Body of pancreas (tissue), 4 donors: ENCODE results near the gene TIMM10. TPM values are rescaled to one million over a fixed set of nuclear protein-coding genes. Genes with fewer than 3 reads are reported as not detected.
"Not testable (repeated sequence)": the region's sequence is repeated elsewhere in the genome, so short reads cannot be mapped to it uniquely, and the experiment has no call there.

Source experiments
- ATAC-seq: fragments of 150-250 bp; one replicate; pipeline ENCODE4 v1.9.1; 2016
- DNase-seq, 4 donors: peaks; one replicate each; pipeline ENCODE4 v3.0.0-alpha.2; 2019
- H3K27ac ChIP-seq, 4 donors: fragments of 200-600 bp; sonication (generic); 1 replicate in 3 of 4; 2 replicates in 1 of 4; pipeline versions ENCODE4 v1.5.1 to v1.6.1; 2016 to 2019; ENCODE audit warnings: mild to moderate bottlenecking in 1 of 4, mixed read lengths in 1 of 4, moderate library complexity in 1 of 4
- H3K27me3 ChIP-seq, 2 donors: fragments of 200-600 bp; sonication (generic); one replicate each; pipeline ENCODE4 v1.6.0; 2016; ENCODE audit warnings: mild to moderate bottlenecking in 1 of 2
- H3K36me3 ChIP-seq, 2 donors: fragments of 200-600 bp; sonication (generic); replicated peaks in 1 of 2; 2 replicates each; pipeline ENCODE4 v1.5.1; 2016; ENCODE audit warnings: low read depth in 2 of 2; ENCODE audit not compliant: insufficient read depth in 1 of 2
- H3K4me1 ChIP-seq: fragments of 200-600 bp; sonication (generic); one replicate; pipeline ENCODE4 v1.6.0; 2016
- H3K4me3 ChIP-seq, 2 donors: fragments of 200-600 bp; sonication (generic); 1 replicate in 1 of 2; 2 replicates in 1 of 2; pipeline ENCODE4 v1.5.1; 2016 to 2019
- H3K9me3 ChIP-seq, 3 donors: fragments of 200-600 bp; sonication (generic); 1 replicate in 2 of 3; 2 replicates in 1 of 3; pipeline ENCODE4 v1.5.1; 2016
- CTCF ChIP-seq, 7 experiments: fragments of 450-650 bp in 4 of 7; fragments of 200-600 bp in 3 of 7; sonication (generic) in 3 of 7; IDR thresholded peaks; one replicate each; pipeline ENCODE4 v1.5.1; 2016 to 2019; ENCODE audit warnings: antibody characterized with exemption in 7 of 7
- POLR2A ChIP-seq, 3 donors: fragments of 450-650 bp; IDR thresholded peaks; one replicate each; pipeline ENCODE4 v1.6.1; 2016; ENCODE audit warnings: antibody characterized with exemption in 3 of 3, mild to moderate bottlenecking in 2 of 3
- WGBS, 2 donors: methylation state at CpG; one replicate each; pipeline ENCODE4 v1.1.5; 2017; 5-methylcytosine and 5-hydroxymethylcytosine counted together
- intact Hi-C: fragments of 100-400 bp; cut with DNase I; formaldehyde crosslinking; loops from one replicate; pipeline ENCODE4 v1.15.1; 2023
- total RNA-seq, 2 donors: library from RNA; depleted of rRNA; stranded (reverse); fragments of >200 nt; gene quantifications; one replicate each; pipeline ENCODE4 v1.1.0, GENCODE V29; 2016

TIMM10 gene
- total RNA-seq, 2 donors from 2014 or later: 5.6 to 24.4 TPM

DNA sequence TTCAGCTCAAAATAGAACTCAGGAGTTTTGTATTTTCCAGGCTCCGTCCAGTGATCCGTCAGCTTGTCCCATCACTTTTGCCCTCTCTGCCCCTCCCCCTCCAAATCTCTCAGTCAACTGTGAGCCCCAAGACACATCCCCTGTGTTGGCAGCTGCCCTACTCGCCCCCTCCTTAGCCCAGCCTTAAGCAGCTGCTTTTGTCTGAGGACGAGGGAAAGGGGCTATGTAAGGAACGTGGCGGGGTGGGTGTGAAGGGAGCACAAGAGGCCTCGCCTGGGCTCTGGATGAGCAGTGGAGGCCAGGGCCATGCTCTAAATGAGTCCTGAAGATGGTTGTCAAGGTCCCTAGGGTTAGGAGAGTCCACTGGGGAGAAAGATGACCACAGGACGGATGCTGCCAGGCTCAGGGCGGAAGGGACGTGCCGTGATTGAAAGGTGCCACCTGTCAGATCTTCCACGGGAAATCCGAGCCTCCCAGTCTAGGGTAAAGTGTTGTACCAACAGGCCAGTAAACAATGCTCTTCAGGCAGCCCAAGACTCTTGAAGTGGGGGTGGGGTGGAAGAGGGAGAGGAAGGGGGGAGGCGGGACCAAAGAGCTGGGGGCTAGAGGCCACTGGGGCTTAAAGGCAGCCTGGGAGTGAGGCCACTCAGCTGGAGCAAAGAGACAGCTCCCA is 6.5 kb upstream of the TIMM10 start, which contains the start of gene SMTNL1:
TSS of gene SMTNL1 (plus strand) at position 649 of the 673 bp plus-strand sequence. CDS start 5,048 bp downstream, outside the sequence.
- no peak within 1 kb of the TSS for H3K27ac ChIP-seq
- H3K27me3 ChIP-seq: no peaks in the 10 kb centered on the region
- TF ChIP-seq CTCF (IDR thresholded peaks at IDR 0.05) (no peak), POLR2A (IDR thresholded peaks at IDR 0.05) (no peak)
- no peaks in the 10 kb centered on the region for H3K36me3 ChIP-seq
- no peaks in the 10 kb centered on the region for H3K4me1 ChIP-seq
- intact Hi-C loops: no loop called here
- DNase-seq (no peak), ATAC-seq (no peak)
- 66 to 72% methylated on average over 14 of the region's 14 CpGs for WGBS, 2 donors
- H3K9me3 ChIP-seq: no peaks in the 10 kb centered on the region
- no peak within 1 kb of the TSS for H3K4me3 ChIP-seq

- WGBS, 2 donors: 89 to 93% methylated on average over 7 of the region's 7 CpGs
- intact Hi-C loops, ATAC-seq, H3K9me3 ChIP-seq, H3K36me3 ChIP-seq, H3K4me3 ChIP-seq, H3K27me3 ChIP-seq, DNase-seq, H3K27ac ChIP-seq: not testable (repeated sequence)
- H3K4me1 ChIP-seq: peaks cover 14% of the 10 kb centered on the region
Measured at GRCh38 chr11:57534449-57534848, 3.9 kb upstream of the TIMM10 start.

DNA sequence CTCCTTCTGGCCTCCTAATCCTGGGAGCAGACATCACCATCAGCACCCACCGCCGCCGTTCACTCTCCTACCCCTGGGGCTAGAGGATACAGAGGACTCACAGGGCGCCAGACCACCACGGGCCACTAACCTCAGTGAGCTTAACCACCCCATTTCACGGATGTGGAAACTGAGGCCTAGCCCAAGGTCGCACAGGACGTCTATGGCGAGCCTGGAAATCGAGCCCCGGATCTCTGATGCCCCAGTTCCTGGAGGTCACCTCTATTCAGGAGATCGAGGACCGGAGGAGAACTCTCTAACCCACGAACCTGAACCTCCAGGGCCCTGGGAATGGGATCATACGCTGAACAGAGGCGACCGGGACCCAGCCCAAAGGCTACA is 349 bp downstream of the TIMM10 start:
- H3K36me3 ChIP-seq: peaks cover 0 to 2% of the 10 kb centered on the region in 2 donors
- DNase-seq: no peak

DNA sequence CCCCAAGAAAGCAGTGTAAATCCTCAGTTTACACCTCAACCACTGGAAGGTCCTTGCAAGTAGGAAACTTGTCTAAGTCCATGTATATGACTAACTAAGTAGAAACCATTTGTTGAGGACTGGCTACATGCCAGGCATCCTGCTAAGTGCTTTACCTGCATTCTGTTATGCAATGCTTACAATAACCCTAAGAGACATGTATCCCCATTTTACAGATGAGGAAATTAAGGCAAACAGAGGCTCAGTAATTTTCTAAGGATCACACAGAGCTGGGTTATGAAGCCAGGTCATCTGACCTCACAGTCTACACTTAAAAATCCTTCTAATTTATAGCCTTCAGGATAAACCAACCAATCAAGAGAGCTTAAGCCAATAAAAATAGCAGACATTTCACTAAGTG is 1.5 kb downstream of the TIMM10 start:
- Histone ChIP-seq H3K27ac (no peak overlapping the region), H3K9me3 (no peaks in the 10 kb centered on the region), H3K27me3 (no peaks in the 10 kb centered on the region), H3K4me1 (peaks cover 26% of the 10 kb centered on the region), H3K36me3 (peaks cover 0 to 2% of the 10 kb centered on the region in 2 donors), H3K4me3 (no peak overlapping the region)
- TF ChIP-seq CTCF (IDR thresholded peaks at IDR 0.05) (no peak), POLR2A (IDR thresholded peaks at IDR 0.05) (no peak)
- DNase-seq (no peak), ATAC-seq (no peak)
- intact Hi-C loops: loop anchor here (5.0 kb wide), 2 partner anchors 42 to 67 kb away; partner anchors contain the start of gene RTN4RL2

More for the DNA sequence above, 349 bp downstream of the TIMM10 start:
- TF ChIP-seq CTCF (IDR thresholded peaks at IDR 0.05) (no peak), POLR2A (IDR thresholded peaks at IDR 0.05) (no peak)
- Histone ChIP-seq H3K27ac (peak overlapping the region in 3 of 4 donors; percentile 35 to 95 (median 92)), H3K4me1 (peaks cover 26% of the 10 kb centered on the region), H3K27me3 (no peaks in the 10 kb centered on the region), H3K9me3 (no peaks in the 10 kb centered on the region), H3K4me3 (peak overlapping the region; percentile 59 to 69)
- WGBS, 2 donors: 0% methylated on average over 17 of the region's 17 CpGs; no CpG with 5 or more reads in 1 of the 2 donors
- peak; percentile 4 for ATAC-seq
- intact Hi-C loops: no loop called here

GRCh38 chr11:57527056-57527631 is 3.4 kb downstream of the TIMM10 start:
- DNase-seq (peak; percentile 81 to 90 (median 86)), ATAC-seq (peak; percentile 21)
- WGBS, 2 donors: 9 to 10% methylated on average over 7 of the region's 7 CpGs
- H3K4me3 ChIP-seq: no peak overlapping the region
- no peaks in the 10 kb centered on the region for H3K9me3 ChIP-seq
- TF ChIP-seq CTCF (IDR thresholded peaks at IDR 0.05) (peak; percentile 72 to 98 (median 96)), POLR2A (IDR thresholded peaks at IDR 0.05) (no peak)
- peaks cover 0 to 2% of the 10 kb centered on the region in 2 donors for H3K36me3 ChIP-seq
- intact Hi-C loops: loop anchor here (5.0 kb wide), 2 partner anchors 40 to 65 kb away; partner anchors contain the start of gene RTN4RL2
- H3K27me3 ChIP-seq: no peaks in the 10 kb centered on the region
- H3K4me1 ChIP-seq: peaks cover 26% of the 10 kb centered on the region
- peak overlapping the region in 1 of 4 donors; percentile 7 for H3K27ac ChIP-seq
